SK-N-SH (cell line): ENCODE data around the gene METTL24. TPM values are rescaled to one million over a fixed set of nuclear protein-coding genes. Genes with fewer than 3 reads are reported as not detected.

Experiments used
- CTCF ChIA-PET: fragments of 300-600, 350-600 bp; formaldehyde crosslinking; extraction: SDS; loops from one replicate; lab custom pipeline; 2021; lab: Yijun Ruan, JAX
- POLR2A ChIA-PET: fragments of 350-600 bp; sonication (Branson Sonifier 250); formaldehyde crosslinking; extraction: SDS; loops from one replicate; lab custom pipeline; 2020; ENCODE audit warnings: antibody characterized with exemption, inconsistent platforms; lab: Yijun Ruan, JAX
- DNase-seq: peaks from one replicate; pipeline ENCODE4 v3.0.0; 2012
- H2AFZ ChIP-seq: fragments of 200-600 bp; sonication (generic); 2 replicates; pipeline ENCODE4 v1.8.1; 2016; ENCODE audit warnings: antibody characterized with exemption, mild to moderate bottlenecking, low read depth
- H3F3A ChIP-seq: fragments of 200-600 bp; sonication (generic); replicated peaks from 2 replicates; pipeline ENCODE3; 2016; ENCODE audit warnings: antibody characterized with exemption, mild to moderate bottlenecking; ENCODE audit not compliant: insufficient read depth
- H3K27ac ChIP-seq, 2 experiments: fragments of 200-500 bp in 1 of 2; fragments of 200-600 bp in 1 of 2; sonication (Bioruptor generic) in 1 of 2; sonication (generic), shearing (Covaris generic) in 1 of 2; 2 replicates each; pipeline versions ENCODE4 v1.5.1 to v1.6.1; 2014 to 2016; ENCODE audit warnings: low read depth in 2 of 2, inconsistent platforms in 1 of 2, low read length in 1 of 2, mild to moderate bottlenecking in 1 of 2, mixed read lengths in 1 of 2
- H3K27me3 ChIP-seq: fragments of 200-600 bp; sonication (generic), shearing (Covaris generic); 2 replicates; pipeline ENCODE4 v1.6.1; 2016; ENCODE audit warnings: mixed run types; ENCODE audit not compliant: insufficient read depth
- H3K36me3 ChIP-seq, 2 experiments: fragments of 200-500 bp in 1 of 2; fragments of 200-600 bp in 1 of 2; sonication (Bioruptor generic) in 1 of 2; sonication (generic) in 1 of 2; replicated peaks in 1 of 2; 2 replicates each; pipeline versions ENCODE3 to v1.5.1; 2014 to 2016; ENCODE audit warnings: low read length in 1 of 2, mild to moderate bottlenecking in 1 of 2; ENCODE audit not compliant: insufficient read depth in 2 of 2, control insufficient read depth in 1 of 2
- H3K4me1 ChIP-seq, 2 experiments: fragments of 200-500 bp in 1 of 2; fragments of 200-600 bp in 1 of 2; sonication (Bioruptor generic) in 1 of 2; sonication (generic), shearing (Covaris generic) in 1 of 2; 2 replicates each; pipeline versions ENCODE4 v1.5.1 to v1.6.1; 2014 to 2016; ENCODE audit warnings: low read depth in 1 of 2, low read length in 1 of 2, mixed run types in 1 of 2; ENCODE audit not compliant: insufficient read depth in 2 of 2, control insufficient read depth in 1 of 2
- H3K4me2 ChIP-seq: fragments of 200-600 bp; sonication (generic), shearing (Covaris generic); 2 replicates; pipeline ENCODE4 v1.6.1; 2017; ENCODE audit warnings: mixed run types
- H3K4me3 ChIP-seq, 2 experiments: fragments of 200-500 bp in 1 of 2; fragments of 200-600 bp in 1 of 2; sonication (Bioruptor generic) in 1 of 2; sonication (generic), shearing (Covaris generic) in 1 of 2; 2 replicates each; pipeline versions ENCODE4 v1.5.1 to v1.8.1; 2014 to 2016; ENCODE audit warnings: low read depth in 2 of 2, inconsistent platforms in 1 of 2, low read length in 1 of 2, mild to moderate bottlenecking in 1 of 2, mixed read lengths in 1 of 2, moderate library complexity in 1 of 2
- H3K79me2 ChIP-seq: fragments of 200-600 bp; sonication (generic); 2 replicates; pipeline ENCODE4 v1.8.1; 2017; ENCODE audit warnings: mild to moderate bottlenecking; ENCODE audit not compliant: insufficient read depth
- H3K9ac ChIP-seq: fragments of 200-600 bp; sonication (generic); 2 replicates; pipeline ENCODE4 v1.6.1; 2017; ENCODE audit warnings: mixed run types
- H3K9me2 ChIP-seq: fragments of 200-600 bp; sonication (generic); 2 replicates; pipeline ENCODE4 v1.6.1; 2017; ENCODE audit warnings: mixed run types
- H3K9me3 ChIP-seq: fragments of 200-600 bp; sonication (generic); 2 replicates; pipeline ENCODE4 v1.6.1; 2017; ENCODE audit warnings: mixed run types, mild to moderate bottlenecking, moderate library complexity
- H4K20me1 ChIP-seq: fragments of 200-600 bp; sonication (generic); 2 replicates; pipeline ENCODE4 v1.6.1; 2017; ENCODE audit warnings: mild to moderate bottlenecking, mixed run types; ENCODE audit not compliant: insufficient read depth
- CHD2 ChIP-seq: fragments of 150-350 bp; IDR thresholded peaks from 2 replicates; pipeline ENCODE4 v1.6.1; 2018; ENCODE audit warnings: low read length; ENCODE audit not compliant: partially characterized antibody
- ELF1 ChIP-seq: IDR thresholded peaks from 2 replicates; pipeline ENCODE4 v1.4.0; 2012
- FOSL2 ChIP-seq: IDR thresholded peaks from 2 replicates; pipeline ENCODE4 v1.4.0; 2012; ENCODE audit warnings: low read depth, mild to moderate bottlenecking, moderate library complexity, borderline replicate concordance
- FOXJ3 ChIP-seq: sonication (generic); formaldehyde crosslinking; IDR thresholded peaks from 2 replicates; pipeline ENCODE4 v1.5.1; 2020; ENCODE audit warnings: mild to moderate bottlenecking, missing genetic modification reagents
- GATA2 ChIP-seq: sonication (generic); formaldehyde crosslinking; IDR thresholded peaks from 2 replicates; pipeline ENCODE4 v1.5.0; 2020; ENCODE audit warnings: mild to moderate bottlenecking, missing genetic modification reagents
- MXI1 ChIP-seq: IDR thresholded peaks from 2 replicates; pipeline ENCODE4 v1.6.1; 2012; ENCODE audit warnings: mild to moderate bottlenecking, low read depth, low read length, improper control_type of control experiment
- PBX3 ChIP-seq: IDR thresholded peaks from 2 replicates; pipeline ENCODE4; 2012
- POLR2AphosphoS5 ChIP-seq: IDR thresholded peaks from 2 replicates; pipeline ENCODE4 v1.6.1; 2012; ENCODE audit warnings: low read depth, low read length
- RCOR1 ChIP-seq: fragments of 150-350 bp; IDR thresholded peaks from 2 replicates; pipeline ENCODE4 v1.6.1; 2017; ENCODE audit warnings: antibody characterized with exemption, low read length
- REST ChIP-seq: IDR thresholded peaks from 2 replicates; pipeline ENCODE4 v1.6.1; 2012; ENCODE audit warnings: mild to moderate bottlenecking, low read depth, low read length, moderate library complexity
- RFX5 ChIP-seq: IDR thresholded peaks from 2 replicates; pipeline ENCODE4 v1.6.1; 2012; ENCODE audit warnings: mild to moderate bottlenecking, improper control_type of control experiment, low read length
- SIN3A ChIP-seq: IDR thresholded peaks from 2 replicates; pipeline ENCODE4 v1.6.1; 2012; ENCODE audit warnings: low read depth, mild to moderate bottlenecking, low read length, moderate library complexity, borderline replicate concordance
- SMC3 ChIP-seq: IDR thresholded peaks from 2 replicates; pipeline ENCODE4 v1.6.1; 2012; ENCODE audit warnings: low read depth, low read length, improper control_type of control experiment
- TAF1 ChIP-seq: IDR thresholded peaks from 2 replicates; pipeline ENCODE4 v1.6.1; 2012; ENCODE audit warnings: low read depth, mild to moderate bottlenecking, low read length, moderate library complexity, borderline replicate concordance
- TCF12 ChIP-seq: IDR thresholded peaks from 2 replicates; pipeline ENCODE4 v1.4.0; 2012
- USF1 ChIP-seq: IDR thresholded peaks from 2 replicates; pipeline ENCODE4 v1.4.0; 2012; ENCODE audit warnings: low read depth, borderline replicate concordance
- WGBS: methylation state at CpG from one replicate; pipeline ENCODE4 v1.1.6; 2017; ENCODE audit warnings: low lambda C conversion rate; 5-methylcytosine and 5-hydroxymethylcytosine counted together
- polyA plus RNA-seq, 3 experiments: library from polyadenylated mRNA; depleted of rRNA; stranded (reverse); fragments of >200 nt; gene quantifications; 2 replicates each; pipeline ENCODE4 v1.2.3, GENCODE V29; 2012
- TF ChIP-seq, protein P1 (sequence below): fragments of 150-350 bp; IDR thresholded peaks from 2 replicates; pipeline ENCODE4 v1.6.1; 2016; ENCODE audit warnings: mild to moderate bottlenecking, low read depth, low read length
- TF ChIP-seq, protein P2 (sequence below): fragments of 200-600 bp; sonication (generic); IDR thresholded peaks from 2 replicates; pipeline ENCODE4 v1.6.1; 2017; ENCODE audit warnings: antibody characterized with exemption, mild to moderate bottlenecking, moderate library complexity

The METTL24 gene
- polyA plus RNA-seq, 1 of the 3 experiments (the other 2 are of a cell fraction) = not detected

- Histone ChIP-seq H3K36me3 (peaks cover 26 to 31% of the 10 kb centered on the region in 2 experiments), H2AFZ (no peak overlapping the region), H3K9ac (no peak overlapping the region), H3K9me3 (no peaks in the 10 kb centered on the region), H3K9me2 (no peaks in the 10 kb centered on the region), H3K4me2 (no peak overlapping the region), H3K4me1 (no peaks in the 10 kb centered on the region), H3K27ac (peak overlapping the region in 1 of 2 experiments; percentile 34; a peak in 1 of 4 replicates), H3K79me2 (no peaks in the 10 kb centered on the region), H4K20me1 (no peaks in the 10 kb centered on the region), H3K27me3 (no peaks in the 10 kb centered on the region), H3F3A (no peaks in the 10 kb centered on the region), H3K4me3 (no peak overlapping the region)
- ChIA-PET CTCF (interaction anchor here (0.6 kb wide), 1 partner anchor 165 kb away, joined by 3 read pairs; no protein-coding TSS in a partner anchor), POLR2A (no interaction called here)
- DNase-seq = no peak
- WGBS = 59% methylated on average over 2 of the region's 2 CpGs
- TF ChIP-seq PBX3 (no peak), RCOR1 (no peak), TAF1 (no peak), USF1 (no peak)
- TF ChIP-seq, protein P1, sequence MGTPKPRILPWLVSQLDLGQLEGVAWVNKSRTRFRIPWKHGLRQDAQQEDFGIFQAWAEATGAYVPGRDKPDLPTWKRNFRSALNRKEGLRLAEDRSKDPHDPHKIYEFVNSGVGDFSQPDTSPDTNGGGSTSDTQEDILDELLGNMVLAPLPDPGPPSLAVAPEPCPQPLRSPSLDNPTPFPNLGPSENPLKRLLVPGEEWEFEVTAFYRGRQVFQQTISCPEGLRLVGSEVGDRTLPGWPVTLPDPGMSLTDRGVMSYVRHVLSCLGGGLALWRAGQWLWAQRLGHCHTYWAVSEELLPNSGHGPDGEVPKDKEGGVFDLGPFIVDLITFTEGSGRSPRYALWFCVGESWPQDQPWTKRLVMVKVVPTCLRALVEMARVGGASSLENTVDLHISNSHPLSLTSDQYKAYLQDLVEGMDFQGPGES = no peak
Observed at GRCh38 chr6:110232450-110232849, 125.7 kb downstream of the METTL24 start.

DNA sequence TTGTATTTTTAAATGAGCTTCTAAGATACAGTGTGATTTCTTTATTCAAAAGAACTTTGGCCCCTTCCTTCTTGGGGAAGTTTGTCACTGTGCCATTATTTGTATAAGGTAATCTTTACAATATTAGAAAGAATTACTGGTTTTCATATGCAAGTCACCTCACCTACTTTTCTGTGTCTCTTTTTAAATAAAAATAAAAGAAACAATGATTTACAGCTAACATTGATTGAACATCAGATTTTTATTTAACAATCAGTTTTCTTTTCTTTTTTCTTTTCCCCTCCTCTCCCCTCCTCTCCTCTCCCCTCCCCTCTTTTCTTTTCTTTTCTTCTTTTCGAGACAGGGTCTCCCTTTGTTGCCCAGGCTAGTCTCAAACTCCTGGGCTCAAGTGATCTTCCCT lies 131.9 kb downstream of the METTL24 start:
- no peaks in the 10 kb centered on the region for H3F3A ChIP-seq
- CTCF ChIA-PET = no interaction called here
- H3K9me2 ChIP-seq = no peaks in the 10 kb centered on the region
- H3K27ac ChIP-seq = no peak overlapping the region
- no peak overlapping the region for H3K4me2 ChIP-seq
- POLR2A ChIA-PET = no interaction called here
- H3K4me1 ChIP-seq = no peaks in the 10 kb centered on the region
- WGBS = 91% methylated on average over 1 of the region's 1 CpG
- H3K79me2 ChIP-seq = no peaks in the 10 kb centered on the region
- no peak for DNase-seq
- no peak overlapping the region for H2AFZ ChIP-seq
- H3K4me3 ChIP-seq = no peak overlapping the region
- peaks cover 48 to 52% of the 10 kb centered on the region in 2 experiments for H3K36me3 ChIP-seq
- no peak overlapping the region for H3K9ac ChIP-seq
- no peaks in the 10 kb centered on the region for H3K9me3 ChIP-seq
- H3K27me3 ChIP-seq = no peaks in the 10 kb centered on the region
- no peaks in the 10 kb centered on the region for H4K20me1 ChIP-seq
- TF ChIP-seq SMC3 = no peak
- TF ChIP-seq FOSL2 = no peak
- TF ChIP-seq TCF12 = no peak
- no peak for TF ChIP-seq RFX5
- TF ChIP-seq, protein P1 = no peak
- no peak for TF ChIP-seq TAF1
- TF ChIP-seq RCOR1 = no peak
- no peak for TF ChIP-seq FOXJ3
- TF ChIP-seq MXI1 = no peak
- no peak for TF ChIP-seq REST
- no peak for TF ChIP-seq GATA2 (CRISPR knock-in tag)
- TF ChIP-seq SIN3A = no peak
- TF ChIP-seq CHD2 = no peak
- no peak for TF ChIP-seq POLR2AphosphoS5
- TF ChIP-seq, protein P2, sequence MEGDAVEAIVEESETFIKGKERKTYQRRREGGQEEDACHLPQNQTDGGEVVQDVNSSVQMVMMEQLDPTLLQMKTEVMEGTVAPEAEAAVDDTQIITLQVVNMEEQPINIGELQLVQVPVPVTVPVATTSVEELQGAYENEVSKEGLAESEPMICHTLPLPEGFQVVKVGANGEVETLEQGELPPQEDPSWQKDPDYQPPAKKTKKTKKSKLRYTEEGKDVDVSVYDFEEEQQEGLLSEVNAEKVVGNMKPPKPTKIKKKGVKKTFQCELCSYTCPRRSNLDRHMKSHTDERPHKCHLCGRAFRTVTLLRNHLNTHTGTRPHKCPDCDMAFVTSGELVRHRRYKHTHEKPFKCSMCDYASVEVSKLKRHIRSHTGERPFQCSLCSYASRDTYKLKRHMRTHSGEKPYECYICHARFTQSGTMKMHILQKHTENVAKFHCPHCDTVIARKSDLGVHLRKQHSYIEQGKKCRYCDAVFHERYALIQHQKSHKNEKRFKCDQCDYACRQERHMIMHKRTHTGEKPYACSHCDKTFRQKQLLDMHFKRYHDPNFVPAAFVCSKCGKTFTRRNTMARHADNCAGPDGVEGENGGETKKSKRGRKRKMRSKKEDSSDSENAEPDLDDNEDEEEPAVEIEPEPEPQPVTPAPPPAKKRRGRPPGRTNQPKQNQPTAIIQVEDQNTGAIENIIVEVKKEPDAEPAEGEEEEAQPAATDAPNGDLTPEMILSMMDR = no peak
- no peak for TF ChIP-seq ELF1
